Measurements from ENCODE around the gene ITGB8. TPM values are rescaled to one million over a fixed set of nuclear protein-coding genes. Genes with fewer than 3 reads are reported as not detected.

Gene ITGB8
- total RNA-seq, 6 donors from 2014 or later = 5.2 to 30.5 (median 9.8) TPM

DNA sequence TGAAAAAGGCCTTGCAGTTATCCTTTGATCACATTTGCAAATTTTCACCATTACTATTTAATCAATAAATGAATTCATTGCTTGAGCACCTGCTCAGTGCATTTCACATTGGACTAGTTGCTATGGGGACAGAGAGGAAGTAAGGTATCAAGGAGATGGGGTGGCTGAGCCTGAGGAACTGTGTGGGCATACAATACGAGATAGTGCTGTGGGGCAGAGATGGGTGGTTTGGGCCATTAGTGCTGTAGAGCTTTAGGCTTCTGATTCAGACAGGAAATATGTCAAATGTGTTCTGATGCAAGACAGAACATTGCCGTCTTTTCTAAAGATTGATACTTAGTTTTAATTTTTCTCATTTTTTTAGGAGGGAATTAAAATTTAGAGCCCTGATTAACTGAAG, 13.2 kb downstream of the ITGB8 start:
- WGBS, 2 donors = 40 to 45% methylated on average over 2 of the region's 2 CpGs
- no peak overlapping the region for H3K27ac ChIP-seq
- ATAC-seq (ENCODE audit: low FRiP score in 2 of 2) (no peak), DNase-seq (no peak)
- no peaks in the 10 kb centered on the region for H3K36me3 ChIP-seq
- H3K9me3 ChIP-seq = no peaks in the 10 kb centered on the region
- TF ChIP-seq POLR2A (IDR thresholded peaks at IDR 0.05) (no peak), POLR2AphosphoS5 (IDR thresholded peaks at IDR 0.05) (no peak), EP300 (IDR thresholded peaks at IDR 0.05) (no peak)
- TF ChIP-seq, protein P1, sequence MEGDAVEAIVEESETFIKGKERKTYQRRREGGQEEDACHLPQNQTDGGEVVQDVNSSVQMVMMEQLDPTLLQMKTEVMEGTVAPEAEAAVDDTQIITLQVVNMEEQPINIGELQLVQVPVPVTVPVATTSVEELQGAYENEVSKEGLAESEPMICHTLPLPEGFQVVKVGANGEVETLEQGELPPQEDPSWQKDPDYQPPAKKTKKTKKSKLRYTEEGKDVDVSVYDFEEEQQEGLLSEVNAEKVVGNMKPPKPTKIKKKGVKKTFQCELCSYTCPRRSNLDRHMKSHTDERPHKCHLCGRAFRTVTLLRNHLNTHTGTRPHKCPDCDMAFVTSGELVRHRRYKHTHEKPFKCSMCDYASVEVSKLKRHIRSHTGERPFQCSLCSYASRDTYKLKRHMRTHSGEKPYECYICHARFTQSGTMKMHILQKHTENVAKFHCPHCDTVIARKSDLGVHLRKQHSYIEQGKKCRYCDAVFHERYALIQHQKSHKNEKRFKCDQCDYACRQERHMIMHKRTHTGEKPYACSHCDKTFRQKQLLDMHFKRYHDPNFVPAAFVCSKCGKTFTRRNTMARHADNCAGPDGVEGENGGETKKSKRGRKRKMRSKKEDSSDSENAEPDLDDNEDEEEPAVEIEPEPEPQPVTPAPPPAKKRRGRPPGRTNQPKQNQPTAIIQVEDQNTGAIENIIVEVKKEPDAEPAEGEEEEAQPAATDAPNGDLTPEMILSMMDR (IDR thresholded peaks at IDR 0.05) = no peak
- no peaks in the 10 kb centered on the region for H3K27me3 ChIP-seq
- no peak overlapping the region for H3K4me3 ChIP-seq
- H3K4me1 ChIP-seq = no peaks in the 10 kb centered on the region

DNA sequence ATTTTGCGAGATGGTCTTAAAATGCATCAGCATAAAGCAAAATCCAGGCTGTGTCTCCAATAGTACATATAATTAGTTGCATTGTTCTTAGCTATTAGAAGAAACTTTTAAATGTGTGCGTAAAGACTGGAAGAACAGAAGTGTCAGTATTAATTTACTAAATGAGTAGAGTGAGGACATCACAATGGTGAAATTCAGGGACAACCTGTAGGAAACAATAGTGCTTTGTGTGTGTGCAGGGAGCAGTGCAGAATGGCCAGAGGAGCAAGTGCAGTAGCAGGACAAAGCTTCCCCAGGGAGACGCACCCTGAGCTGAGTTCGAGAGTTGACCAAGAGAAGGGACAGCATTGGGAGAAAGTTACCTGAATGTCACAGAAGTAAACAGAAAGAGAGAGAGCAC, 13.7 kb downstream of the ITGB8 start:
- H3K9me3 ChIP-seq = no peaks in the 10 kb centered on the region
- no peak overlapping the region for H3K27ac ChIP-seq
- TF ChIP-seq POLR2AphosphoS5 (IDR thresholded peaks at IDR 0.05) (no peak), EP300 (IDR thresholded peaks at IDR 0.05) (no peak), POLR2A (IDR thresholded peaks at IDR 0.05) (no peak)
- TF ChIP-seq, protein P1 (IDR thresholded peaks at IDR 0.05) = no peak
- H3K36me3 ChIP-seq = no peaks in the 10 kb centered on the region
- no peaks in the 10 kb centered on the region for H3K27me3 ChIP-seq
- H3K4me1 ChIP-seq = no peaks in the 10 kb centered on the region
- no peak for ATAC-seq (ENCODE audit: low FRiP score in 2 of 2)
- DNase-seq = no peak
- H3K4me3 ChIP-seq = no peak overlapping the region
- 93 to 96% methylated on average over 4 of the region's 4 CpGs for WGBS, 2 donors

DNA sequence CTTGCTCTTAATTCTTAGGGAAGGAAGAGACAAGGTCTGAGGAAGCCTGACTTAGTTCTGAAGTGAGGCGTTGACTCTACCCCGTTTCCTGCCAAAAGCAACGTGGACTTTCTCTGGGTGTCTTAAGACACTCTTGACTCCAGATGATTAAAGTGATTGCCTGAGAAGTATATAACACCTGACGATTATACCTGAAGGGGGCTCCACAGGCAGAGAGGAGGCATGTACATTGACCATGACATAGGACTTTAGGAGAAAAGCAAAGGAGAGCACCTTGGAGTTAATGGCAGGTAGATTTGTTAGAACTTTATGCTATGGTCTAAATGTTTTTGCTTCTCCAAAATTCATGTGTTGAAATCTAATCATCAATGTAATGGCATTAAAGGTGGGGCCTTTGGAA, 15.9 kb downstream of the ITGB8 start:
- H3K4me3 ChIP-seq = no peak overlapping the region
- no peaks in the 10 kb centered on the region for H3K36me3 ChIP-seq
- H3K27ac ChIP-seq = no peak overlapping the region
- WGBS, 2 donors = 80 to 84% methylated on average over 4 of the region's 4 CpGs
- ATAC-seq (ENCODE audit: low FRiP score in 2 of 2) = no peak
- H3K9me3 ChIP-seq = no peaks in the 10 kb centered on the region
- H3K27me3 ChIP-seq = no peaks in the 10 kb centered on the region
- TF ChIP-seq, protein P1 (IDR thresholded peaks at IDR 0.05) = no peak
- TF ChIP-seq POLR2A (IDR thresholded peaks at IDR 0.05) (no peak), EP300 (IDR thresholded peaks at IDR 0.05) (no peak), POLR2AphosphoS5 (IDR thresholded peaks at IDR 0.05) (no peak)
- DNase-seq = no peak
- no peaks in the 10 kb centered on the region for H3K4me1 ChIP-seq

DNA sequence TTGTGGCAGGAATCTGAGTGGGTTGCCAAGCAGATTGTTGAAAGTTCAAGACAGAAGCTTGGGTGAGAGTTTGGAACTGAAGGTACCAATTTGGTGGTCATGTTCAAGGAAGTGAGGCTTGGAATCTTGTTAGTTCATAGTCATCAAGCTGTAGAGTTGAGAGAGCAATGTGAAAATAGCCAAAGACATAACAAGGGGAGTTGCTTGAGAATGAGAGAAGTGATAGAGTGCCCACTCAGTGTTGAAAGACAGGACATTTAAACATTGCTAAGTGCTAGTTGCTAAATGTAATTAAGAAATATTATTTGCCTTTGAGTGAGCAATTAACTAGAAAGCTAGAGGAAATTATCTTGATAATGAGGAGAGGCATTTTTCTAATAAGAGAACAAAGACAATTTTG, 17.0 kb downstream of the ITGB8 start:
- no peak for ATAC-seq (ENCODE audit: low FRiP score in 2 of 2)
- Histone ChIP-seq H3K4me3 (no peak overlapping the region), H3K27ac (no peak overlapping the region), H3K4me1 (no peaks in the 10 kb centered on the region), H3K36me3 (no peaks in the 10 kb centered on the region), H3K9me3 (no peaks in the 10 kb centered on the region), H3K27me3 (no peaks in the 10 kb centered on the region)
- TF ChIP-seq POLR2A (IDR thresholded peaks at IDR 0.05) = no peak
- no peak for TF ChIP-seq EP300 (IDR thresholded peaks at IDR 0.05)
- no peak for TF ChIP-seq POLR2AphosphoS5 (IDR thresholded peaks at IDR 0.05)
- TF ChIP-seq, protein P1 (IDR thresholded peaks at IDR 0.05) = no peak
- DNase-seq = no peak

DNA sequence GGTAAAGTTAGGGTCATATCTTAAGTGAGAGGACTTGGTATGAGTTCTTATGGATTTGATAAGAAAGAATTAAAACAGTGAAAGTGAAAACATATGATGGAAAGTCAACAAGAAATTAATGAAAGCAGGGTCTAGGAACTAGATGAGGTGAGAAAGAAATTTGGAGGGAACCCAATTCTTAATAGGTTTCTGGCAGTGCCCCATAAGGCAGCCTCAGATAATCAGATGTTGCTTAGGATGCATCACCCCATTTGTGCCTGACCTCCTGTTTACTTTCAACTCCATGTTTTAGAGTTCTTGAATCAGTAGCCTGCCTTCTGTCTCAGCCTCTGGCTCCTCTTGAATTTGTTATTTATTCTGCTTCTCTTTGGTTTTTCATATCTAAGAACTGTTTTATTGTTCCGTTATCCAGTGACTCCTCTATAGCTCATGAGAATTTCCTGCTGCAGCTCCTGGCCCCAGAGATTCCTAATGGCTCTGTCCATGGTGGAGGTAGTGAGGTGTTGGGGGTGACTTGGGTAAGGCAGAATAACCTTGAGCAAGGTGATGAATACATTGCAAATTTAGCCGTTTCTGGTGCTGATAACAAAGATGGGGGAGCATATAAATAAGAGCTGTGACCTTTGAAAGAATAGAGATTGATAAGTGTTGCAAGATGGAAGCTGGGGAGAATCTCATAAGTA, 17.6 kb downstream of the ITGB8 start:
- H3K4me3 ChIP-seq = no peak overlapping the region
- DNase-seq (no peak), ATAC-seq (ENCODE audit: low FRiP score in 2 of 2) (no peak)
- WGBS, 2 donors = 68 to 76% methylated on average over 2 of the region's 2 CpGs
- no peaks in the 10 kb centered on the region for H3K36me3 ChIP-seq
- no peaks in the 10 kb centered on the region for H3K4me1 ChIP-seq
- H3K27me3 ChIP-seq = no peaks in the 10 kb centered on the region
- TF ChIP-seq POLR2A (IDR thresholded peaks at IDR 0.05) (no peak), POLR2AphosphoS5 (IDR thresholded peaks at IDR 0.05) (no peak), EP300 (IDR thresholded peaks at IDR 0.05) (no peak)
- TF ChIP-seq, protein P1 (IDR thresholded peaks at IDR 0.05) = no peak
- H3K27ac ChIP-seq = no peak overlapping the region
- H3K9me3 ChIP-seq = no peaks in the 10 kb centered on the region

Data from upper lobe of left lung (tissue), 6 donors.